GM23248 (cell line): ENCODE data around the gene ETFA.

Experiments
- EZH2 ChIP-seq: fragments of 200-600 bp; sonication (generic); IDR thresholded peaks from 2 replicates; pipeline ENCODE4 v1.6.1; 2018; ENCODE audit warnings: antibody characterized with exemption, mild to moderate bottlenecking; ENCODE audit not compliant: insufficient read depth, poor library complexity, severe bottlenecking
- EZH2phosphoT487 ChIP-seq: fragments of 200-600 bp; sonication (generic); IDR thresholded peaks from 2 replicates; pipeline ENCODE4 v1.6.1; 2018; ENCODE audit warnings: antibody characterized with exemption, moderate library complexity, mild to moderate bottlenecking, low read depth; ENCODE audit not compliant: insufficient read depth

DNA sequence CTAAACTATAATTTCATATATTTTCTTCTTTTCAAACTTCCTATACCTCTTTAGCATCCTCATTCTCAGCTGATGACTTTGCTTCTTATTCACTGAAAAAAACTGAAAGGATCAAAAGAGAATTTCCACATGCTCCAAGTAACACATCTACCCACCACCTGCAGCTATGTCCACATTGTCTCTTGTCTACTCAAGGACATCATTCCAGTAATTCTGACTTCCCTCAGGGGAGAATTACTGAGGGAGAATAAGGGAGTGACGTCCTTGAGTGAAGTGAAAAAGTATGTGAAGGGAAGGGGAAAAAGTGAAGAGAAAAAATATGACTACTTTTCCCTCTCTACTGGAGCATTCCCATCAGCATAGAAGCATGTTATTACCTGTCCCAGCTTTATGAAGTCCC is 32.6 kb downstream of the ETFA start:
- TF ChIP-seq EZH2 (no peak), EZH2phosphoT487 (no peak)
